ENCODE data around the gene IRAK1. TPM values are rescaled to one million over a fixed set of nuclear protein-coding genes. Genes with fewer than 3 reads are reported as not detected.
A peak's percentile ranks its signal among the peaks of the same experiment; 100 is the strongest.

Gene IRAK1
- total and polyA plus RNA-seq, 2 of the 8 experiments (the other 6 are each of a cell fraction or from before 2014, with no cell fraction given), result 26.6 to 41.7 TPM

DNA sequence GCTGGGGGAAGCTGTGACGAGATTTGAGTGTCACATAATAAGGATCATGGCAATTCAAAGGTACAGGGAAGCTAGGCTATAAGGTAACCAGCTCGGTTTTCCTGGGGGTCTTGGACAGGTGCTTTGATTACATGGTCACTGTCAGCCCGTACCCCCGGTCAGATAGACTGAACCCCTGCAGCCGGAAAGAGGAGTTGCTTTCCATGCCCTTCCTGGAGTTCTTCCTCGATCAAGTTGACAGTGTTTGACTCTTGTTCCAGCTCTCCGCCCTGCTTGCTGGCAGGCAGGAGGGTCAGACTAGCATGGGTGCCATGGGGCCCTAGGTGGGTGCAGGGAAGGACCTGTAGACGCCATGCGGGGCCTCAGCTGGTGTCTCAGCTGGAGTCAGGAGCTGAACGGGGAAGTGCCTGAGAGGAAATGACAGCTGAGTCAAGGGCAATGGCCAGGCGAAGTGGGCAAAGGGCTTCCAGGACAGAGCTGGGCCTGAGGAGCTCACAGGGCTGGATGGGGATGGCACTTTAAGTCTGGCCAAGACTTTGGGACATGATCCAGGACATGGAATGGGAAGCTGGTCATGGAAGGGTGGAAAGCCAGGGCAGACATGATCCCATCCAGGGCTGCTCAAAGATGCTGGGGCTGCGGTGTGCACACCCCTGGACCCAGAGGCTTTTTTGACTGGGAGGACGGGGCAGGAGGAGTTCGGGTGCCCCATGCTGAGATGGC is 45.5 kb downstream of the IRAK1 start:
- Histone ChIP-seq H4K8ac (ENCODE audit: extremely low read depth, insufficient read depth, low read length) (no peak overlapping the region; the same call in 1 of the 2 replicates), H3K79me2 (ENCODE audit: control insufficient read depth in 1 of 2, insufficient read depth in 2 of 2, low read length in 2 of 2) (peaks cover 7 to 16% of the 10 kb centered on the region in 2 experiments), H4K91ac (replicated peaks; ENCODE audit: insufficient read length, low read length) (no peak overlapping the region), H2BK120ac (replicated peaks; ENCODE audit: low read depth, low read length) (no peak overlapping the region), H3K9ac (replicated peaks in 1 of 4; ENCODE audit: extremely low read depth in 1 of 4, low read depth in 3 of 4, low read length in 3 of 4) (peak overlapping the region in 1 of 4 experiments; percentile 43; a peak in 2 of 7 replicates), H3K4me2 (ENCODE audit: insufficient read depth in 1 of 2, low read depth in 2 of 2, low read length in 2 of 2) (peak overlapping the region in 1 of 2 experiments; percentile 66; a peak in 1 of 4 replicates), H3K27ac (ENCODE audit: low read depth, low read length) (no peak overlapping the region), H4K20me1 (replicated peaks in 1 of 2; ENCODE audit: control insufficient read depth in 1 of 2, insufficient read depth in 2 of 2, low read length in 2 of 2) (peaks cover 5 to 6% of the 10 kb centered on the region in 2 experiments), H3K23ac (ENCODE audit: insufficient read length) (no peak overlapping the region), H3K4me3 (ENCODE audit: extremely low read depth in 1 of 4, insufficient read depth in 2 of 4, low read depth in 3 of 4, low read length in 4 of 4) (0 out of 8 replicates have a peak overlapping the region, but pooled peaks of 1 of the 4 experiments have one; percentile 91), H3K9me3 (ENCODE audit: insufficient read depth in 2 of 2, low read depth in 1 of 2, low read length in 1 of 2) (no peaks in the 10 kb centered on the region), H3K27me3 (replicated peaks in 1 of 4; ENCODE audit: control insufficient read depth in 3 of 4, extremely low read depth in 1 of 4, insufficient read depth in 3 of 4, low read length in 3 of 4) (no peaks in the 10 kb centered on the region), H2BK15ac (ENCODE audit: low read length) (no peak overlapping the region), H2AFZ (ENCODE audit: low read length) (no peak overlapping the region), H4K5ac (ENCODE audit: insufficient read length, low read depth, low read length) (no peak overlapping the region), H3K4me1 (replicated peaks in 1 of 4; ENCODE audit: control insufficient read depth in 3 of 4, insufficient read depth in 4 of 4, low read length in 3 of 4) (peaks cover 0 to 8% (median 3%) of the 10 kb centered on the region in 4 experiments; a peak in 3 of 7 replicates), H3K79me1 (ENCODE audit: low read depth, low read length) (peaks cover 2% of the 10 kb centered on the region; the same call in 1 of the 2 replicates), H3K56ac (replicated peaks; ENCODE audit: insufficient read length, low read depth, low read length) (no peak overlapping the region), H3K14ac (ENCODE audit: insufficient read length) (no peak overlapping the region), H2BK12ac (ENCODE audit: low read depth, low read length) (no peak overlapping the region), H2BK5ac (ENCODE audit: low read depth, low read length) (no peak overlapping the region), H2BK20ac (ENCODE audit: low read length) (no peak overlapping the region), H3K4ac (replicated peaks; ENCODE audit: insufficient read length, low read depth, low read length) (no peak overlapping the region), H3K23me2 (ENCODE audit: low read depth, low read length) (peaks cover 8% of the 10 kb centered on the region; the same call in 1 of the 2 replicates), H2AK5ac (ENCODE audit: low read depth, low read length) (peak overlapping the region; percentile 86; the same call in 1 of the 2 replicates), H3K18ac (ENCODE audit: extremely low read depth, low read length) (no peak overlapping the region), H3K36me3 (ENCODE audit: control insufficient read depth in 2 of 4, insufficient read depth in 4 of 4, low read length in 3 of 4) (no peaks in the 10 kb centered on the region)
- TF ChIP-seq KDM5A (IDR thresholded peaks at IDR 0.05; ENCODE audit: low read length), result no peak
- no peak for TF ChIP-seq RXRA (IDR thresholded peaks at IDR 0.05; ENCODE audit: insufficient read depth, low read depth, low read length)
- no peak for TF ChIP-seq NANOG (IDR thresholded peaks at IDR 0.05; ENCODE audit: insufficient read depth, low read depth, low read length, poor library complexity, severe bottlenecking)
- no peak for TF ChIP-seq TBP (IDR thresholded peaks at IDR 0.05; ENCODE audit: low read depth, low read length)
- TF ChIP-seq CHD2 (IDR thresholded peaks at IDR 0.05; ENCODE audit: low read length), result no peak
- TF ChIP-seq ATF2 (IDR thresholded peaks at IDR 0.05; ENCODE audit: low read length), result no peak
- no peak for TF ChIP-seq CREB1 (IDR thresholded peaks at IDR 0.05)
- no peak for TF ChIP-seq RAD21 (IDR thresholded peaks at IDR 0.05 in 1 of 2, conservative IDR thresholded peaks at IDR 0.05 in 1 of 2; ENCODE audit: low read depth in 2 of 2, low read length in 2 of 2)
- DNase-seq (ENCODE audit: low read depth in 1 of 2, low spot score in 2 of 2), result no peak
- CTCF ChIA-PET (ENCODE audit: partially characterized antibody), result interaction anchor here (0.9 kb wide), 1 partner anchor 19 kb away, joined by 4 read pairs; no protein-coding TSS in a partner anchor
- 92% methylated on average over 13 of the region's 14 CpGs; no CpG with 5 or more reads in 1 of the 2 experiments for WGBS, 2 experiments (ENCODE audit: extremely low coverage in 1 of 2, insufficient coverage in 1 of 2, insufficient read length in 1 of 2, insufficient replicate concordance in 2 of 2, low coverage in 1 of 2, low lambda C conversion rate in 2 of 2, missing lambda C conversion rate in 1 of 2)
- POLR2A ChIA-PET (ENCODE audit: partially characterized antibody), result interaction anchor here (0.7 to 4.6 kb wide), 7 partner anchors 36 to 443 kb away, joined by 3 to 43 read pairs (median 3); partner anchors contain the start of gene ARHGAP4
- no peak for FAIRE-seq
